Measurements from ENCODE around the gene IP6K3.

GRCh38 chr6:33758815-33759216 is 12.1 kb upstream of the IP6K3 start:
- TF ChIP-seq CTCF (IDR thresholded peaks at IDR 0.05; ENCODE audit: low read depth, low read length) (no peak), EZH2phosphoT487 (IDR thresholded peaks at IDR 0.05; ENCODE audit: low read depth) (no peak)

All from OCI-LY3 (cell line).